HFF-Myc (cell line): ENCODE results near the gene TENT4B.
"Not testable (repeated sequence)": the region's sequence is repeated elsewhere in the genome, so short reads cannot be mapped to it uniquely, and the experiment has no call there.

Experiments used
- DNase-seq: peaks from one replicate; pipeline ENCODE4 v3.0.0-alpha.2; 2011; ENCODE audit warnings: low read depth; ENCODE audit errors: extremely low read depth
- H3K4me3 ChIP-seq: replicated peaks from 2 replicates; pipeline ENCODE4 v1.5.1; 2011; ENCODE audit warnings: low read depth, mild to moderate bottlenecking, control low read depth, low read length
- TF ChIP-seq, protein P1 (sequence below): IDR thresholded peaks from 2 replicates; pipeline ENCODE4 v1.5.1; 2012; ENCODE audit warnings: mild to moderate bottlenecking, low read depth, low read length, control low read depth; ENCODE audit errors: missing control alignments

TENT4B gene

DNA sequence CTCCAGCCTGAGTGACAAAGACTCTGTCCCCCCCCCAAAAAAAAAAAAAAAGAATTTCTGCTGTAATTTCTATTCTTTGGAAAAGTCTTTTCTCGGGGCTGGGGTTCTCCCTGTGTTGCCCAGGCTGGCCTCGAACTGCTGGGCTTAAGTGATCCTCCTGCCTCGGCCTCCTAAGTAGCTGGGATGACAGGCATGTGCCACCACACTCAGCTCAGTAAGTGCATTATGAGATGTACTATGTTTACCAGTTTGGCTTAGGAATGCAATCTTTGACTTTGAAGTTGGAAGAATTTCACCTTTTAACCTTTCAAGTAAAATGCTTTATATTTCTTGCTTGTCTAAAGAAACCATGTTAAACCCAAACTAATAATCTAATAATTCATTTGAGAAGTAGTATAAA, 85.2 kb downstream of the TENT4B start:
- TF ChIP-seq, protein P1, sequence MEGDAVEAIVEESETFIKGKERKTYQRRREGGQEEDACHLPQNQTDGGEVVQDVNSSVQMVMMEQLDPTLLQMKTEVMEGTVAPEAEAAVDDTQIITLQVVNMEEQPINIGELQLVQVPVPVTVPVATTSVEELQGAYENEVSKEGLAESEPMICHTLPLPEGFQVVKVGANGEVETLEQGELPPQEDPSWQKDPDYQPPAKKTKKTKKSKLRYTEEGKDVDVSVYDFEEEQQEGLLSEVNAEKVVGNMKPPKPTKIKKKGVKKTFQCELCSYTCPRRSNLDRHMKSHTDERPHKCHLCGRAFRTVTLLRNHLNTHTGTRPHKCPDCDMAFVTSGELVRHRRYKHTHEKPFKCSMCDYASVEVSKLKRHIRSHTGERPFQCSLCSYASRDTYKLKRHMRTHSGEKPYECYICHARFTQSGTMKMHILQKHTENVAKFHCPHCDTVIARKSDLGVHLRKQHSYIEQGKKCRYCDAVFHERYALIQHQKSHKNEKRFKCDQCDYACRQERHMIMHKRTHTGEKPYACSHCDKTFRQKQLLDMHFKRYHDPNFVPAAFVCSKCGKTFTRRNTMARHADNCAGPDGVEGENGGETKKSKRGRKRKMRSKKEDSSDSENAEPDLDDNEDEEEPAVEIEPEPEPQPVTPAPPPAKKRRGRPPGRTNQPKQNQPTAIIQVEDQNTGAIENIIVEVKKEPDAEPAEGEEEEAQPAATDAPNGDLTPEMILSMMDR, result no peak
- H3K4me3 ChIP-seq, result no peak overlapping the region

DNA sequence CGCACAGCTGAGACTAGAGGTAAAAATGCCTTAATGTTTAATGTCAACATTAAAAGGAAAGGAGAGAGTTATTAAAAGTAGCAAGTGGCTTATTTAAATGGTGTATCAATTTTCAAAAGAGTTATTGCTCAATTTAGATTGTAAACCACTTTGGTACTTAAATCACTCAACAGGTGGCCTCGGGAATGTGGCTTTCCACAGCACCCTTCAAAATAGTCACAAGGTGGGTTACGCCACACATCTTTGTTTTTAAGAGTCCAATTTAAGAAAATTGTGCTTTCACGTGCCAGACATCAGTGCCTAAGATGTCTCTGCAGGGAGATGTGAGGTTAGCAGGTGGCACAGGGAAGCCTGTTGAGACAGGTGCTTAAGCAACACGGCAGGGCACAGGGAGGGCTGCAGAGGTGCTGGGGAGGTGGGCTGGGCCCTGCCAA, 85.8 kb downstream of the TENT4B start:
- DNase-seq, result no peak
- H3K4me3 ChIP-seq, result no peak overlapping the region
- TF ChIP-seq, protein P1, result no peak

More for the DNA sequence above, 85.2 kb downstream of the TENT4B start:
- no peak for DNase-seq

DNA sequence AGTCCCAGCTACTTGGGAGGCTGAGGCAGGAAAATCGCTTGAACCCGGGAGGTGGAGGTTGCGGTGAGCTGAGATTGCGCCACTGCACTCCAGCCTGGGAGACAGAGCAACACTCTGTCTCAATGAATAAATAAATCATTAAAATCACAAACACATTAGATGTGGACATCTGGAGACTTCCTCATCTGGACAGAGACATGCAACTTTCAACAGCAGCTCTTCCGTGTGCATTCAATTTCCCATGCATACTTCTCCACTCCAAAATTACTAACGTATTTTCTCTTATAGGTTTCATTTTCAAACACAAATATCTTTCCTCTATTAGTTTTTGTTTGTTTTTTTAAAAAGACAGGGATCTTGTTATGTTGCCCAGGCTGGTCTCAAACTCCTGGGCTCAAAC, 89.9 kb downstream of the TENT4B start:
- DNase-seq, H3K4me3 ChIP-seq: not testable (repeated sequence)

DNA sequence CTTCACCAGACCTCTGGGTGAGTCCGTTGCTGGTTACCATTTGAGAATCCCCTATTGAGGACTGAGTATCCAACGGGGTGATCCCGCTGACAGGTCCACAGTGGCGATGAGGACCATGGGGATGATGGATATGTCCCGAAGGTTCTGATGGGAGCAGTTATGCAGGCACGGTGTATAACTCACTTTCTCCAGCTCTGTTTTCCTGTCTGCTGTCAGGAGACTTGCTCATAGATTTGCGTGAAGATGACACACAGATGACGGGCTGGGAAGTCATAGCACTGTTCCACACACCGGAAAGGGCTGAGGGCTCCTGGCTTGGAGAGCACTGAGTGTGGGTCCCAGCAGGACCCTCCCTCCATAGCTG, 91.0 kb downstream of the TENT4B start:
- TF ChIP-seq, protein P1, result no peak
- no peak overlapping the region for H3K4me3 ChIP-seq
- no peak for DNase-seq

DNA sequence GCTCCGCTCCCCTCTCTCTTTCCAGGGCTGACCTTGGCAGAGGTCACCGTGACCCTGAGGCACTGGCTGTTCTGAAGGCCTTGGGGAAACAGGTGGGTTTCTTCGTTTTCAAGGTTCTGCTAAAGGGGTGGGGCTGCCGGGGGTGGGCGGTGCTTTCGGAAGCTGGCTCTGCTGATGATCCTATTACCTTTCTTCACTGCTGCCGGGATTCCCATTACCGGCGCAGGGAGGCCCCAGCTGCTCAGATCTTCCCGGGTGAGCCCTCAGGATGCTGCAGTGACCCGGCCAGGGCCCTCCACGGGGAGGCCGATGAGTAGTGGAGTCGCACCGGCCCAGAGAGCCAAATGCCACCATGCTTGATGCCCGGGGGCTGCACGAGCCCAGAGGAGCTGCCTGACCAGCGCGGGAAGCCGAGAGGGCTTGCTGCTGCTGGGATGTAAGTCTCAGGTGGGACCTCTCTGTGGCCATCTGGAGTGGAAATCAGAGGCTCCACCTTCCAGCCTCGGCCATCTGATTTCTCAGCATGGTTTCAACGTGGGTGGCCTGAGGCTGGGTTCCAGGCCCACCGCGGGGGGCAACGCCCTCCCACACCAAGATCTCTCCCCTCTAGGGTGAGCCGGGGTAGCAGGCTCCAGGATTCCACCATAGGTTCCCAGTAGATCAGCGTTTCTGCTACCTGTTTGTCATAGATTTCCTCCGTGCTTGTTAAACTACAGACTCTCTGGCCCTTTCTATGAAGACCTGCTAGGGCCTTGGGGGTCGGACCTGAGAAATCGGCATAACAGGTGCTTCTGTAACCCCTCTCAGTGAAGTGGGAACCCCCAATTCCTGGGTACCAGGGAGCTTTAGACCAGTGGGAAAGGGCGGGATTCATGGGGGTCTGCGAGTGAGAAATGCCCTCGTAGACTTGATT, 91.7 kb downstream of the TENT4B start:
- no peak overlapping the region for H3K4me3 ChIP-seq
- TF ChIP-seq, protein P1, result no peak
- no peak for DNase-seq

DNA sequence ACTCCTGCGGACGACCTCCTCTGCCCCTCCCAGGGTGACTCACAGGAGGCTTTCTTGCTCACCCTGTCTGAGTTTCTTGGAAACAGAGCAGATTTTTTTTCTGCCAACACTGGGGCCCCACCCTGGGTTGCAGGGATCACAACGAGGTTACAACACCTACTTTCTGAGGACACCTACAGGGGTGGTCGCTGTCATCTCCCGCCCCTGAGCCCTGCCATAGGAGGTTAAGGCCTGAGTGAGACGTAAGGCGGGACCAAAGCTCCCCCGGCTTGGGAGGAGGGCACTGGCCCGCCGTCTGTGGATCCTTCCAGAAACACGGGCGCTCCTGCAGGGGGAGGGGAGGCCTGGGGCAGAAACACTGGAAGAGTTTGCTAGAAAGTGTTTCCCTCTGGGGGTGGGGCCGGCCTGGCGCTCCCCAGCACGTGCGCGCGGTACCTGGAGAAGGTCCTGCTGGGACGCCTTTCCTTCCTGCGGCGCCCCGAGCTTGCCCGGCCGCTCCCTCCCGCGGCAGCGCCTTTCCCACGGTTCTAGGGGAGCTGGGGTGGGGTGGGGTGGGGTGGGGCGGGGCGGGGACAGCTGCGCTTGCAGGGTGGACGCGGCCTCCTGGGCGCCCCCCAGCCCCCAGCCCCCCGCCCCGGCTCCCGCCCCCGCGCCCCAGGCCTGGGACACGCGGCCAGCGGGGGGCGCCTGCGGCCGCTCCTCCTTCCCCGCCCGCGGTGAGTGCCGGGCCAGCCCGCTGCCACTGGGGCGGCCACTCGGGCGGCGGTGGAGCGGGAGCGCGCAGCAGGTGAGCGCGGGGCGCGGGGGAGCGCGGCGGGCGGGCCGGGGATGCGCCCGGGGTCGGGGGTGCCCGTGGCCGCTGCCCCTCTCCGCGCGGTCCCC, 92.6 kb downstream of the TENT4B start:
- no peak for DNase-seq
- peak overlapping the region; percentile 52 for H3K4me3 ChIP-seq
- TF ChIP-seq, protein P1, result no peak

DNA sequence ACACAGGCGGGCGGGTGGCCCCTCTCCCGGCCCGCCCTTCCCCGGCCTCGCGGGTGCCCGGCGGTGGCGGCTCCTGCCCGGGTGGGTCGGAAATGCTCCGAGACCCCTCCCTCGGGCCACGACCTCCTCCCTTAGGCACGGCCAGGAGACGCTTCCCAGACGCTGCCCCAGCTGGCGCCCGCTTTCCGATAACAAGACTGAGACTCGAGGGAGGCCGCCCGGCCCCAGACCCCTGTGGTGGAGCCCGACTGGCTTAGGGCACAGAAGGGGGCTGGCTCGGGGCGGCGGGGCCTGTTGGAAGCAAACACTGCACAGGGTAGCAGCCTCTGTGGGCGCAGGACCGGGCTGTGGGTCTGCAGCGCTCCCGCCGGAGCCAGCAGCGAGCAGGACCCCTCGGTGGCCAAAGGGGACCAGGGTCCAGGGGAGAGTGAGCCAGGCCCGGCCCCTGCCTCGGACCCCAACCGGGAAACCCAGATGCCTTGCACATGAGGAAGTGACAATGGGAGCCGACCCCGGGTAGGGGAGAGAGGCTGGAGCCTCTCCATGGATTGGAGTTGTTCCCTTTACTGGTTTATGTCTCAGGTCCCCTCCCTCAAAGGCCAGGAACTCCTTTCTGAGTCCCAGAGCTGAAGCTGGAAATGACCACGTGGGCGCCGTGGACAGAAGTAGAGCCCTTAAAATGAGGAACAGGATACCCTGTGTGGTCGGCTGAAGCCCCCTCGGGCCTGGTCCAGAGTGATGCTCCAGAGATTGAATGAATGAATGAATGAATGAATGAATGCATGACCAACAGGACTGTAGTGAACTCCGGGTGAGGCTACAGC, 93.4 kb downstream of the TENT4B start:
- H3K4me3 ChIP-seq, result peak overlapping the region; percentile 52
- TF ChIP-seq, protein P1, result no peak
- no peak for DNase-seq
